NCI-H2081 (cell line): ENCODE measurements around the gene FAM120AOS.
A peak's percentile ranks its signal among the peaks of the same experiment; 100 is the strongest.

Experiments
- DNase-seq, 2 experiments: peaks; one replicate each; lab custom pipeline; 2025; lab: John Stamatoyannopoulos, UW

The FAM120AOS gene

GRCh38 chr9:93437996-93438395, 15.4 kb downstream of the FAM120AOS start:
- DNase-seq: no peak

- DNase-seq: no peak
Observed at GRCh38 chr9:93436655-93437407, 16.6 kb downstream of the FAM120AOS start.

- no peak for DNase-seq
Observed at GRCh38 chr9:93436218-93436617, 17.2 kb downstream of the FAM120AOS start.

GRCh38 chr9:93435386-93435785, 18.0 kb downstream of the FAM120AOS start:
- no peak for DNase-seq

- DNase-seq: no peak
Observed at GRCh38 chr9:93434056-93434455, 19.3 kb downstream of the FAM120AOS start.

- no peak for DNase-seq
Observed at GRCh38 chr9:93432964-93433363, 20.4 kb downstream of the FAM120AOS start.

- DNase-seq: no peak
Observed at GRCh38 chr9:93431539-93432105, 21.8 kb downstream of the FAM120AOS start.

GRCh38 chr9:93427655-93428379, 25.6 kb downstream of the FAM120AOS start:
- DNase-seq: no peak

- peak in 1 of 2 experiments; percentile 38 for DNase-seq
Observed at GRCh38 chr9:93422977-93423616, 30.3 kb downstream of the FAM120AOS start.

- no peak for DNase-seq
Observed at GRCh38 chr9:93419023-93419422, 34.4 kb downstream of the FAM120AOS start.

GRCh38 chr9:93417538-93417937, 35.8 kb downstream of the FAM120AOS start:
- DNase-seq: no peak

- no peak for DNase-seq
Observed at GRCh38 chr9:93416530-93417235, 36.7 kb downstream of the FAM120AOS start.

GRCh38 chr9:93415176-93415690, 38.1 kb downstream of the FAM120AOS start:
- DNase-seq: no peak

GRCh38 chr9:93413530-93413929, 39.9 kb downstream of the FAM120AOS start:
- no peak for DNase-seq

- DNase-seq: no peak
Observed at GRCh38 chr9:93406371-93406770, 47.0 kb downstream of the FAM120AOS start.

GRCh38 chr9:93398471-93398870, 54.9 kb downstream of the FAM120AOS start:
- no peak for DNase-seq

GRCh38 chr9:93397661-93398373, 55.6 kb downstream of the FAM120AOS start:
- no peak for DNase-seq
